ENCODE results near the gene RYK.

DNA sequence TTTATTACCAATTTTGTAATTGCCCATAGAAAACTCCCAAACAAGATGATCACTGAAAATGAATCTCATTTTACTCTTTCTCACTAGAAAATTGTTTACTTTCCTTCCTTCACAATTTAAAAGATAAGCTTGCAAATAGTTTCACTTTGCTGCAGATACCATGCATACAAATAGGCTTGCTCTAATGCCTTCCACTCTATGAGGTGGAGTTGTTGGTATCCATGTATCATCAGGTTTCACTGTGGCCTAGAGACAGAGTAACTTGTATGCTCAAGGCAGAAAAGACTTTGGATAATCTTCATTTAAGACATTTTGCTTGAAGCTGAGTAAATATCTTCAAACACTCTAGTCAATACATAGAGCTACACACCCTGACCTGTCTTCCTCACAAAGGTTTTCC, 60.8 kb downstream of the RYK start:
- no peak for TF ChIP-seq POLR2A (IDR thresholded peaks at IDR 0.05)
- TF ChIP-seq, protein P1, sequence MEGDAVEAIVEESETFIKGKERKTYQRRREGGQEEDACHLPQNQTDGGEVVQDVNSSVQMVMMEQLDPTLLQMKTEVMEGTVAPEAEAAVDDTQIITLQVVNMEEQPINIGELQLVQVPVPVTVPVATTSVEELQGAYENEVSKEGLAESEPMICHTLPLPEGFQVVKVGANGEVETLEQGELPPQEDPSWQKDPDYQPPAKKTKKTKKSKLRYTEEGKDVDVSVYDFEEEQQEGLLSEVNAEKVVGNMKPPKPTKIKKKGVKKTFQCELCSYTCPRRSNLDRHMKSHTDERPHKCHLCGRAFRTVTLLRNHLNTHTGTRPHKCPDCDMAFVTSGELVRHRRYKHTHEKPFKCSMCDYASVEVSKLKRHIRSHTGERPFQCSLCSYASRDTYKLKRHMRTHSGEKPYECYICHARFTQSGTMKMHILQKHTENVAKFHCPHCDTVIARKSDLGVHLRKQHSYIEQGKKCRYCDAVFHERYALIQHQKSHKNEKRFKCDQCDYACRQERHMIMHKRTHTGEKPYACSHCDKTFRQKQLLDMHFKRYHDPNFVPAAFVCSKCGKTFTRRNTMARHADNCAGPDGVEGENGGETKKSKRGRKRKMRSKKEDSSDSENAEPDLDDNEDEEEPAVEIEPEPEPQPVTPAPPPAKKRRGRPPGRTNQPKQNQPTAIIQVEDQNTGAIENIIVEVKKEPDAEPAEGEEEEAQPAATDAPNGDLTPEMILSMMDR (IDR thresholded peaks at IDR 0.05): no peak
